WTC11 (cell line): ENCODE measurements around the gene CNTNAP2. TPM values are rescaled to one million over a fixed set of nuclear protein-coding genes. Genes with fewer than 3 reads are reported as not detected.

ENCODE experiments used
- ATAC-seq: fragments of 200-7000 bp; cut with Tn5 transposase; 2 replicates; pipeline ENCODE4 v1.10.0; 2021; ENCODE audit warnings: mild to moderate bottlenecking, moderate library complexity
- CTCF ChIA-PET: fragments of 300-600 bp; sonication (Branson Sonifier 250); formaldehyde crosslinking; loops from one replicate; lab custom pipeline; 2021; ENCODE audit warnings: antibody characterized with exemption; lab: Charles Lee
- POLR2A ChIA-PET: fragments of 350-600 bp; sonication (Branson Sonifier 250); formaldehyde crosslinking; loops from one replicate; lab custom pipeline; 2021; ENCODE audit warnings: antibody characterized with exemption; lab: Charles Lee
- DNase-seq: peaks from one replicate; pipeline ENCODE4 v3.0.0; 2021; ENCODE audit warnings: low spot score
- H3K27ac Mint-ChIP-seq: 2 replicates; pipeline ENCODE4 v1.8.0; 2021; ENCODE audit warnings: mixed read lengths
- H3K27me3 Mint-ChIP-seq: 2 replicates; pipeline ENCODE4 v1.8.0; 2021; ENCODE audit warnings: low read depth, mild to moderate bottlenecking, moderate library complexity, mixed read lengths
- H3K36me3 Mint-ChIP-seq: 2 replicates; pipeline ENCODE4 v1.8.0; 2021; ENCODE audit warnings: mixed read lengths
- H3K4me1 Mint-ChIP-seq: 2 replicates; pipeline ENCODE4 v1.8.0; 2022; ENCODE audit warnings: mixed read lengths
- H3K4me3 Mint-ChIP-seq: 2 replicates; pipeline ENCODE4 v1.8.0; 2021; ENCODE audit warnings: mild to moderate bottlenecking, moderate library complexity, mixed read lengths
- H3K9me3 Mint-ChIP-seq: 2 replicates; pipeline ENCODE4 v1.8.0; 2021; ENCODE audit warnings: mixed read lengths
- ATF2 ChIP-seq: sonication (generic); formaldehyde crosslinking; IDR thresholded peaks from 2 replicates; pipeline ENCODE4 v1.8.1; 2022; ENCODE audit warnings: low read depth, missing genetic modification reagents, borderline replicate concordance
- ATF3 ChIP-seq: sonication (generic); formaldehyde crosslinking; conservative IDR thresholded peaks from 2 replicates; pipeline ENCODE4 v1.8.1; 2022; ENCODE audit warnings: mild to moderate bottlenecking, missing genetic modification reagents
- ATF6 ChIP-seq: sonication (generic); formaldehyde crosslinking; IDR thresholded peaks from 2 replicates; pipeline ENCODE4 v1.8.1; 2023; ENCODE audit warnings: mild to moderate bottlenecking, missing genetic modification reagents
- CBFB ChIP-seq: sonication (generic); formaldehyde crosslinking; IDR thresholded peaks from 2 replicates; pipeline ENCODE4 v1.8.1; 2022; ENCODE audit warnings: mild to moderate bottlenecking, low read depth, missing genetic modification reagents
- E2F1 ChIP-seq: sonication (generic); formaldehyde crosslinking; IDR thresholded peaks from 2 replicates; pipeline ENCODE4 v1.8.0; 2022; ENCODE audit warnings: mild to moderate bottlenecking, missing genetic modification reagents
- E2F4 ChIP-seq: sonication (generic); formaldehyde crosslinking; IDR thresholded peaks from 2 replicates; pipeline ENCODE4 v1.8.1; 2022; ENCODE audit warnings: low read depth, mild to moderate bottlenecking, moderate library complexity, missing genetic modification reagents, borderline replicate concordance
- ELF4 ChIP-seq: sonication (generic); formaldehyde crosslinking; IDR thresholded peaks from 2 replicates; pipeline ENCODE4 v1.8.1; 2022; ENCODE audit warnings: low read depth, mild to moderate bottlenecking, moderate library complexity, missing genetic modification reagents
- FOXP1 ChIP-seq: sonication (generic); formaldehyde crosslinking; IDR thresholded peaks from 2 replicates; pipeline ENCODE4 v1.8.0; 2022; ENCODE audit warnings: missing genetic modification reagents, mild to moderate bottlenecking, moderate library complexity, borderline replicate concordance
- FOXP4 ChIP-seq: sonication (generic); formaldehyde crosslinking; IDR thresholded peaks from 2 replicates; pipeline ENCODE4 v1.8.0; 2022; ENCODE audit warnings: mild to moderate bottlenecking, missing genetic modification reagents
- GABPB1 ChIP-seq: sonication (generic); formaldehyde crosslinking; IDR thresholded peaks from 2 replicates; pipeline ENCODE4 v1.8.1; 2023; ENCODE audit warnings: mild to moderate bottlenecking, missing genetic modification reagents
- JAZF1 ChIP-seq: fragments of 250-450 bp; sonication (Bioruptor Pico); IDR thresholded peaks from 2 replicates; pipeline ENCODE4 v1.9.0; 2021; ENCODE audit warnings: moderate library complexity, mild to moderate bottlenecking, inconsistent platforms
- NR1H2 ChIP-seq: sonication (generic); formaldehyde crosslinking; IDR thresholded peaks from 2 replicates; pipeline ENCODE4 v1.9.0; 2021; ENCODE audit warnings: mild to moderate bottlenecking, moderate library complexity, missing genetic modification reagents
- PRRX2 ChIP-seq: fragments of 250-450 bp; sonication (Bioruptor Pico); IDR thresholded peaks from 2 replicates; pipeline ENCODE4 v1.8.0; 2021; ENCODE audit warnings: mild to moderate bottlenecking
- RORB ChIP-seq: fragments of 250-450 bp; sonication (Bioruptor Pico); IDR thresholded peaks from 2 replicates; pipeline ENCODE4 v1.9.0; 2021; ENCODE audit warnings: mild to moderate bottlenecking
- SMAD3 ChIP-seq: sonication (generic); formaldehyde crosslinking; IDR thresholded peaks from 2 replicates; pipeline ENCODE4 v1.8.0; 2022; ENCODE audit warnings: missing genetic modification reagents, mild to moderate bottlenecking, borderline replicate concordance
- STAT6 ChIP-seq: sonication (generic); formaldehyde crosslinking; conservative IDR thresholded peaks from 2 replicates; pipeline ENCODE4 v1.8.1; 2023; ENCODE audit warnings: mild to moderate bottlenecking, low read depth, missing genetic modification reagents, moderate library complexity
- TP53 ChIP-seq: sonication (generic); formaldehyde crosslinking; IDR thresholded peaks from 2 replicates; pipeline ENCODE4 v1.8.1; 2023; ENCODE audit warnings: mild to moderate bottlenecking, missing genetic modification reagents
- USF2 ChIP-seq: sonication (generic); formaldehyde crosslinking; IDR thresholded peaks from 2 replicates; pipeline ENCODE4 v1.8.1; 2023; ENCODE audit warnings: mild to moderate bottlenecking, missing genetic modification reagents, moderate library complexity
- ZNF121 ChIP-seq: sonication (generic); formaldehyde crosslinking; IDR thresholded peaks from 2 replicates; pipeline ENCODE4 v1.8.0; 2023; ENCODE audit warnings: missing genetic modification reagents
- ZNF532 ChIP-seq: fragments of 250-450 bp; sonication (Bioruptor Pico); IDR thresholded peaks from 2 replicates; pipeline ENCODE4 v1.9.0; 2021; ENCODE audit warnings: mild to moderate bottlenecking, borderline replicate concordance
- total RNA-seq: library from RNA; stranded (reverse); gene quantifications from 3 replicates; pipeline ENCODE4 v1.2.3, GENCODE V29; 2021

CNTNAP2 gene
- total RNA-seq, 1 experiment from 2014 or later = 63.8 TPM

- DNase-seq = peak; percentile 62
- POLR2A ChIA-PET = no interaction called here
- TF ChIP-seq ELF4 (CRISPR knock-in tag) = no peak
- TF ChIP-seq STAT6 (CRISPR knock-in tag) = no peak
- TF ChIP-seq E2F4 = no peak
- TF ChIP-seq E2F1 (CRISPR knock-in tag) = no peak
- TF ChIP-seq CBFB (CRISPR knock-in tag) = no peak
- TF ChIP-seq RORB (CRISPR knock-in tag) = no peak
- no peak for TF ChIP-seq USF2
- no peak for TF ChIP-seq NR1H2
- TF ChIP-seq ATF6 (CRISPR knock-in tag) = no peak
- TF ChIP-seq TP53 (CRISPR knock-in tag) = no peak
- TF ChIP-seq GABPB1 (CRISPR knock-in tag) = no peak
- no peak for TF ChIP-seq SMAD3 (CRISPR knock-in tag)
- no peak for TF ChIP-seq FOXP1 (CRISPR knock-in tag)
- no peak for TF ChIP-seq PRRX2
- no peak for TF ChIP-seq JAZF1 (CRISPR knock-in tag)
- TF ChIP-seq ZNF121 (CRISPR knock-in tag) = no peak
- Mint-ChIP-seq H3K9me3 (peaks cover 30% of the 10 kb centered on the region), H3K4me1 (peaks cover 9% of the 10 kb centered on the region), H3K27me3 (no peaks in the 10 kb centered on the region; the same call in 1 of the 2 replicates), H3K27ac (no peak overlapping the region), H3K4me3 (no peak overlapping the region), H3K36me3 (peaks cover 16% of the 10 kb centered on the region)
- CTCF ChIA-PET = no interaction called here
- ATAC-seq = peak; percentile 97
Measured at GRCh38 chr7:148084138-148084537, 1967.5 kb downstream of the CNTNAP2 start.

GRCh38 chr7:148091882-148092281, 1975.3 kb downstream of the CNTNAP2 start:
- no peaks in the 10 kb centered on the region for H3K36me3 Mint-ChIP-seq
- H3K27me3 Mint-ChIP-seq = no peaks in the 10 kb centered on the region; the same call in 1 of the 2 replicates
- H3K9me3 Mint-ChIP-seq = no peaks in the 10 kb centered on the region
- no peak overlapping the region for H3K4me3 Mint-ChIP-seq
- ATAC-seq (no peak), DNase-seq (no peak)
- no peak overlapping the region for H3K27ac Mint-ChIP-seq
- ChIA-PET CTCF (interaction anchor here (2.1 kb wide), 1 partner anchor 51 kb away, joined by 8 read pairs; no protein-coding TSS in a partner anchor), POLR2A (no interaction called here)
- no peaks in the 10 kb centered on the region for H3K4me1 Mint-ChIP-seq
- TF ChIP-seq ZNF532 (CRISPR knock-in tag) = no peak
- TF ChIP-seq FOXP4 (CRISPR knock-in tag) = no peak
- no peak for TF ChIP-seq ATF2 (CRISPR knock-in tag)
- no peak for TF ChIP-seq ATF3 (CRISPR knock-in tag)
